Measurements from ENCODE around the gene DUSP2.
A peak's percentile ranks its signal among the peaks of the same experiment; 100 is the strongest.

The DUSP2 gene, protein sequence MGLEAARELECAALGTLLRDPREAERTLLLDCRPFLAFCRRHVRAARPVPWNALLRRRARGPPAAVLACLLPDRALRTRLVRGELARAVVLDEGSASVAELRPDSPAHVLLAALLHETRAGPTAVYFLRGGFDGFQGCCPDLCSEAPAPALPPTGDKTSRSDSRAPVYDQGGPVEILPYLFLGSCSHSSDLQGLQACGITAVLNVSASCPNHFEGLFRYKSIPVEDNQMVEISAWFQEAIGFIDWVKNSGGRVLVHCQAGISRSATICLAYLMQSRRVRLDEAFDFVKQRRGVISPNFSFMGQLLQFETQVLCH

DNA sequence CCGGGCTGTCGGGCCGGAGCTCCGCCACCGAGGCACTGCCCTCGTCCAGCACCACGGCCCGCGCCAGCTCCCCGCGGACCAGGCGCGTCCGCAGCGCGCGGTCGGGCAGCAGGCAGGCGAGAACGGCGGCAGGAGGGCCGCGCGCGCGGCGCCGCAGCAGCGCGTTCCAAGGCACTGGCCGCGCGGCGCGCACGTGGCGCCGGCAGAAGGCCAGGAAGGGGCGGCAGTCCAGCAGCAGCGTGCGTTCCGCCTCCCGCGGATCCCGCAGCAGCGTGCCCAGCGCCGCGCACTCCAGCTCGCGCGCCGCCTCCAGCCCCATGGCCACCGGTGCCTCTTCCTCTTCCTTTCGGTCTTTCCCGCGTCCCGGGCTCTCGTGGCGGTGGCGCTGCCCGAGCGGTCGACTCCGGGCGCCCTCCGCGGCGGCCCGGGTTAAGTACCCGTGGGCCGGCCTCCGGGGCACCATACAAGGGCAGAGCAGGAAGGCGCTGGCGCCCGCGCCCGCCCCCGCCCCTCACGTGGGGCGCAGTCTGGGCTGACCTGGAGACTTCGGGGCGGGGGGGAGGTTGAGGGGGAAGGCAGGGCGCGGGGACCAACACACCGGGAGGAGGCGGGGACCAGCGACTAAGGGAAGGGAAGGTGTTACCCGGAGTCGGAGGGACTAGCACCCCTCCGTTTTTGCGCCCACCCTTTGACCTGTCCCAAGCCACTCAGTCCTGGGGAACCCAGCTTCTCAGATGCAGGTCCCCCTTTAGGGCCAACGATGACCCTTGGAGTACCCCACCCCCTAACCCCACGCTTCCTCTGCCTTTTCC is at the start of gene DUSP2:
DUSP2 (minus strand) TSS at position 405 of the 812 bp plus-strand sequence; CDS start at position 319, 86 bp downstream.
- DNase-seq (ENCODE audit: low spot score in 2 of 2), result peak; percentile 90 to 96
- H3K27ac Mint-ChIP-seq, result peak within 1 kb of the TSS; percentile 97
- peak within 1 kb of the TSS; percentile 94 for H3K4me3 Mint-ChIP-seq
- peak; percentile 73 for ATAC-seq
- no peaks in the 10 kb centered on the region for H3K9me3 Mint-ChIP-seq
- H3K36me3 Mint-ChIP-seq, result peaks cover 74% of the 10 kb centered on the region
- H3K4me1 Mint-ChIP-seq, result peaks cover 72% of the 10 kb centered on the region

DNA sequence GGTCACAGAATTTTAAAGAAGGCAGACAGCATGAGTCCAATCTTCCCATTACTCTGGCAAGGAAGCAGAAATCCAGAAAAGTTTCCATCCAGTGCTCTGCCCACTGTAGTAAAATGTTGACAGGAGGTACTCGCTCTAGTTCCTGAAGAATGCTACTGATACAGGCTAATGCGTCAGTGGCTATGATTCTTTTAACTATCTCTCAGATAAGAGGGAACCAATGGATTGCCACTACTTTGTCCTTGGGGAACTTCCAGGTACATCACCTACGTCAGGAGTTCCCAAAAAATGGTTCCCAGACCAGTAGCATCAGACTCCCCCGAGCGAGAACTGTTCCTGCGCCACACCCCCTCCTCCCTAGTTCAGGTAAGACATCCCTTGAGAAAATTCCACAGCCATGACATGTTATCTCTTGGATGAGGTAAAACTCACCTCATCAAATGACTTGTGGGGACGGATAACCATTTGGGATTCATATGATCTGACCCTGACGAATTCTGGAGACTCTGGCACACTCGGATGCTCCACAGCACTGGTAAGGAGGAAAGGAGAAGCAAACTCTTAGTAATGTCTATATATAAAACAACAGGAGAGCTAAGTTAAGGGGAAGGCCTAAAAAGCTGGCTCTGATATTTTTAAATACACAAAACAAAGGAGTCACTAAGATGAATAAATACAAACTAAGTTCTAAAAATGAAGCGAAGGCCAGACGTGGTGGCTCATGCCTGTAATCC is 46.9 kb upstream of the DUSP2 start:
- no peak overlapping the region for H3K27ac Mint-ChIP-seq

DNA sequence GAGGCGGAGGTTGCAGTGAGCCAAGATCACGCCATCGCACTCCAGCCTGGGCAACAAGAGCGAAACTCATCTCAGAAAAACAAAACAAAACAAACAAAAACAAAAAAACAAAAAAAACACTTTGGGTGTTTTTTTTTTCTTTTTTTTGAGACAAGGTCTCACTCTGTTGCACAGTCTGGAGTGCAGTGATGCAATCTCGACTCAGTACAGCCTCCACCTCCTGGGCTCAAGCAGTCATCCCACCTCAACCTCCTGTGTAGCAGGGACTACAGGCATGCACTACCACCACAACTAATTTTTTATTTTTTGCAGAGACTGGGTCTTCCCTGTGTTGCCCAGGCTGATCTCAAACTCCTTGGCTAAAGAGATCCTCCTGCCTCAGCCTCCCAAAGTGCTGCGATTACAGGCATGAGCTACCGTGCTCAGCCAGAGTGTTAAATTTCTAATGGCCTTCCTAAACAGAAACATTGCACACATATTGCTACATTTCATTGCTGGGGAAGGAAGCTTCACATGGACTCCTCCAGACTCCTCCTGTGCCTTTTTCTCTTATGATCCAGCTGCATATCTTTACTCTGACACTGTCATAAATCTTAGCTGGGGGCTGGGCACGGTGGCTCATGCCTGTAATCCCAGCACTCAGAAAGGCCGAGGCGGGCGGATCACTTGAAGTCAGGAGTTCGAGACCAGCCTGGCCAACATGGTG is 43.7 kb upstream of the DUSP2 start:
- no peaks in the 10 kb centered on the region for H3K9me3 Mint-ChIP-seq
- H3K4me1 Mint-ChIP-seq, result peaks cover 8% of the 10 kb centered on the region
- no peak overlapping the region for H3K4me3 Mint-ChIP-seq
- no peak overlapping the region for H3K27ac Mint-ChIP-seq
- no peak for DNase-seq (ENCODE audit: low spot score in 2 of 2)
- ATAC-seq, result no peak
- H3K36me3 Mint-ChIP-seq, result peaks cover 100% of the 10 kb centered on the region

More for the DNA sequence above, 46.9 kb upstream of the DUSP2 start:
- ATAC-seq, result no peak
- peaks cover 16% of the 10 kb centered on the region for H3K4me1 Mint-ChIP-seq
- H3K36me3 Mint-ChIP-seq, result peaks cover 91% of the 10 kb centered on the region
- DNase-seq (ENCODE audit: low spot score in 2 of 2), result no peak
- H3K9me3 Mint-ChIP-seq, result no peaks in the 10 kb centered on the region
- no peak overlapping the region for H3K4me3 Mint-ChIP-seq

DNA sequence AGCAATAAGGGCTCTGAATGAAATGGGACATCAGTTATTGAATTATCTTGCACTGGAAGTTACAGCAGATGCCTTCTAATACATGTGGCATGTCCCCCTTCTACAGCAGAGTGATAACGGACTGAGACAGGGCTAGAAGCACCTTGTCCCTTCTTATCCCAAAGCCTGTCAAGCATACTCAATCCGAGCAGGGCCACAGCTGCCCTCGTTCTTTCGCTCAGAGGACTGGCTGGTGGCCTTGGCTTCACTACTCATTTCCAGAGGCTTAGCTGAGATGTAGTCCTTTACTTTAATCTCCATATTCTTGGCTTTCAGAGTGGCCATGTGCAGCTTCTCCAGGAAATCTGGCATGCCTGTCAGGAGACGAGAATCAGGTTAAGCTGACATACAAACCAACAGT is 41.3 kb upstream of the DUSP2 start:
- DNase-seq (ENCODE audit: low spot score in 2 of 2) (no peak), ATAC-seq (no peak)
- Mint-ChIP-seq H3K36me3 (peaks cover 91% of the 10 kb centered on the region), H3K27ac (no peak overlapping the region), H3K9me3 (no peaks in the 10 kb centered on the region), H3K4me1 (peaks cover 7% of the 10 kb centered on the region), H3K4me3 (no peak overlapping the region)

DNA sequence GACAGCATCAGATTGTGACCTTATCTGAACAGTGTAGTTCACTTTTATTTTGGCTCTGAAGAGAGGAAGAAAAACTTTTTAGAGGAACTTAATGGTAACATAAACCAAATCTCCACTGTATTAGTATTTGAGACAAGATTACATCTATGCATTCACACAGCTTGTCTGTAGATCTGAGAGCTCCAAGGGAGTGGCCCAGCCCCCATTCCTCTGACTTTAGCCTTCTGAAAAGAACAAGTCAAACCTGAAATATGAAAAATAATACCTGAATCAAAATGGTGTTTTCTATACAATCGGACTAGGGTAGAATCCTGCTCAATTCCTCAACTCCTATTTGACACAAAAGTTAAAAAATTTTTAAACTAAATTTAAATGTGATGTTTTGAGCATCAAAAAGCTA is 40.3 kb upstream of the DUSP2 start:
- peak overlapping the region; percentile 58 for H3K27ac Mint-ChIP-seq
- ATAC-seq (no peak), DNase-seq (ENCODE audit: low spot score in 2 of 2) (no peak)
- H3K4me3 Mint-ChIP-seq, result no peak overlapping the region
- H3K36me3 Mint-ChIP-seq, result peaks cover 81% of the 10 kb centered on the region
- no peaks in the 10 kb centered on the region for H3K9me3 Mint-ChIP-seq
- peaks cover 16% of the 10 kb centered on the region for H3K4me1 Mint-ChIP-seq

DNA sequence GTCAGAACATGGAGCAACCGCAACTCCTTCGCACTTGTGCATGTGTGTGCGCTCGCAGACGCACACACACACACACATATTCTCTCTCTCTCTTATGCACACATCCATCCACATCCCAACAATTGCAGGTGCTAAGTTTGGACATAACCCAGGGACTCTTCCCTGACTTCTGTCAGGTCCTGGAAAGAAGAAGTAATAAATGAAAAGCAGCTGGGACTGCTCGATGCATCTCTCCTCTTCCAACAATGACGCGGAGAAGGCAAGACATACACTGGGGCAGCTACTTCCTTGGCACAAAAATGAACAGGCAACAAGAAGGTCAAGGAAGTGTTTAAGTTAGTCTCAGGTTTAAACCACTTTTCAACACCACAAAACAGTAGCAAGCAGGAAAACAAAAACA is 39.7 kb upstream of the DUSP2 start:
- Mint-ChIP-seq H3K9me3 (no peaks in the 10 kb centered on the region), H3K27ac (peak overlapping the region; percentile 58), H3K4me1 (peaks cover 16% of the 10 kb centered on the region), H3K36me3 (peaks cover 76% of the 10 kb centered on the region), H3K4me3 (no peak overlapping the region)
- no peak for ATAC-seq
- DNase-seq (ENCODE audit: low spot score in 2 of 2), result no peak

DNA sequence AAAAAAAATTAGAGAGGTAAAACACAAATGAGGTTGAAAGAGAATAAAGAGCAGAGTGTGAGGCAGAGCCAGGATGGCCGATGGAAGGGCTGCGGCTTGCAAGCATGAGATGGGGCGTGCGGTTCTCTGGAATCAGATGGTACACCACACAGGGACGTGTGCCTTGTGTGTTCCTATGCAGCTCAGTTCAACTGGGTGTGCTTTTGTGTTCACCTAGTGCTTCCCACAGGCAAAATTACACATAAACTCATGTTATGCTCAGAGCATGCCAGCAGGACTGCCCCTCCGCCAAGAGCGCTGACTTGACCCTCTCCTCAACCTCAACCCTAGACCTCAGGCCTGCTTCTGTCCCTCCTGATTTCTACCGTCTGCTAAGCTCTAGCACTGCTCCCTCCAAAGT is 38.9 kb upstream of the DUSP2 start:
- Mint-ChIP-seq H3K27ac (peak overlapping the region; percentile 58), H3K4me1 (peaks cover 23% of the 10 kb centered on the region), H3K4me3 (no peak overlapping the region), H3K9me3 (no peaks in the 10 kb centered on the region), H3K36me3 (peaks cover 72% of the 10 kb centered on the region)
- no peak for DNase-seq (ENCODE audit: low spot score in 2 of 2)
- no peak for ATAC-seq

DNA sequence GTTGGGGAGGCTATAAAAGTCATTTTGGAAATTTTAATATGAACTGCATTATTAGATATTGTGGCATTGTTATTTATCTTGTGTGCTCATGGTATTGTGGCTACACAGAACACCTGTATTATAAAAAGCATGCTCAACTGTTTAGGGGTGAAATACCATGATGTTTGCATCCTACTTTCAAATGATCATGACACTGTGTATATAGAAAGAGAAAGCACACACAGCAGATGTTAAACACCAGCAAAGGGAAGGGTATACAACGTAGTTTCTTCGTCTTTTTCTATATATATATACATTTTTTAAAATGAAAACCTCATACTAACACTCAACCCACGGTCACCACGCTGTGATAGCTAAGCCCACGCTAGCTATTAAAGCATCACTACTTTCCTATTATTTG is 36.3 kb upstream of the DUSP2 start:
- Mint-ChIP-seq H3K36me3 (peaks cover 46% of the 10 kb centered on the region), H3K4me1 (peaks cover 23% of the 10 kb centered on the region), H3K9me3 (no peaks in the 10 kb centered on the region), H3K4me3 (no peak overlapping the region), H3K27ac (peak overlapping the region; percentile 82)
- DNase-seq (ENCODE audit: low spot score in 2 of 2) (no peak), ATAC-seq (no peak)

DNA sequence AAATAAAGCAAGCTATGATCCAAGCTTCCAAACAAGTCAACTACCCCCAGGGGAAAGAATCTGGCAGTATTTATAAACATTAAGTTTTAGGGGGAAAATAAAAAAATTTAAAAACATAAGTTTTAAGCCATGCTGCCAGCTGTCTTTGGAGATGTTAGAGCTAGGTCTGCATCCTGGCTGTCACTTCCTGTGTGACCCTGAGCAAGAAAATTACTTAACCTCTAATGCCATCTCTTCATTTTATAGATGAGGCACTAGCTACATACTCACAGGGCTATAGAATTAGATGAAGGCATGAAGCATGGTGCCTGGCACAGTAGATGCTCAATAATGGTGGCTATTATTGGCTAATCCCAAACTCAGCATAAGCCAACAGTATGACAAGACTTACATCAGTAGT is 35.3 kb upstream of the DUSP2 start:
- Mint-ChIP-seq H3K36me3 (peaks cover 36% of the 10 kb centered on the region), H3K9me3 (no peaks in the 10 kb centered on the region), H3K4me3 (no peak overlapping the region), H3K27ac (no peak overlapping the region), H3K4me1 (peaks cover 23% of the 10 kb centered on the region)
- DNase-seq (ENCODE audit: low spot score in 2 of 2), result no peak
- ATAC-seq, result peak; percentile 8

DNA sequence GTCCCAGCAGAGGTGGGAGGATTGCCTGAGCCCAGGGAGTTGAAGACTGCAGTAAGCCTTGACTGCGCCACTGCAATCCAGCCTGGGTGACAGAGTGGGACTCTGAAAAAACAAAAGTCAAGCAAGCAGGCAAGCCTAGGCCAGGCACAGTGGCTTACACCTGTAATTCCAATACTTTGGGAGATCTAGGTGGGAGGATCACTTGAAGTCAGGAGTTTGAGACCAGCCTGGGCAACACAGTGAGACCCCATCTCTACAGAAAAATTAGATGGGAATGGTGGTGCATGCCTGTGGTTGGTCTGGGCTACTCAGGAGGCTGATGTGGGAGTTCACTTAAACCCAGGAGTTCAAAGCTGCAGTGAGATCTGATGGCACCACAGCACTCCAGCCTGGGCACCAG is 34.8 kb upstream of the DUSP2 start:
- Mint-ChIP-seq H3K27ac (no peak overlapping the region), H3K9me3 (no peaks in the 10 kb centered on the region), H3K36me3 (peaks cover 31% of the 10 kb centered on the region), H3K4me1 (peaks cover 23% of the 10 kb centered on the region), H3K4me3 (no peak overlapping the region)
- no peak for DNase-seq (ENCODE audit: low spot score in 2 of 2)
- no peak for ATAC-seq

DNA sequence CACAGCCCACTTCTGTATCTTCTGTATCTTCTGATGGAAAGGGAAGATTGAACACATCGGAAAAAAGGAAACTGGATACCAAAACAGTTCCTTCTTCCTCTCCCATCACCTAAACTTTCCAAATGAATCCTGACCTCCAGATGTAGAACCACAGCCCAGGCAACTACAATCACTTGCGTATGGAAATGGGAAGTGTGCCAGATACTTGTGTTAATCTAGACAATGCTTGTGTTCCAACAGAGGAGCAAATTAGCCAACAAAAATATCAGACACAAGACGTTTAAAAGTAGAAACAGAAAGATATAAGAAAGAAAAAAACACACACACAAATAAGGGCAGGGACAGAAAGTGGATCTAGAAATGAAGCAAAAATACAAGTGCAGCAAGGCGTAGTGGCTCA is 31.4 kb upstream of the DUSP2 start:
- peaks cover 5% of the 10 kb centered on the region for H3K36me3 Mint-ChIP-seq
- DNase-seq (ENCODE audit: low spot score in 2 of 2), result no peak
- peaks cover 37% of the 10 kb centered on the region for H3K4me1 Mint-ChIP-seq
- H3K27ac Mint-ChIP-seq, result peak overlapping the region; percentile 38
- no peak overlapping the region for H3K4me3 Mint-ChIP-seq
- no peaks in the 10 kb centered on the region for H3K9me3 Mint-ChIP-seq
- ATAC-seq, result no peak

DNA sequence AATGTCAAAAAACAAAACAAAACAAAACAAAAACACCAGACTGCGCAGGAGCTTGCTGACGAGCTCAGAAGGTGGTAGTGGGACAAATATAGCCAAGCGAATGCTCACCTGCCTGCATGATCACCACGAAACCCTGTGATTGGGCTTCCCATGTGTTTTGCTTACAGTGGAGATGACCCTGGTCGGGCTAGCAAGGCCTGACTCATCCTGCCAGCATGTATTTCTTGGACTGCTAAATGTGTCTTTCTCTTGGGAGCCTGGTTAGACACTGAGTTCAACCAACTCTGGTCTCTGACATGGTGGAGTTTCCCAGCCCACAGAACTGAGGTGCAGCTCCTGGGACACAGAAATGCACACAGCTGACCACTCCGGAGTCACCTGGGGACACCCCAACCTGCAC is 30.7 kb upstream of the DUSP2 start:
- peaks cover 5% of the 10 kb centered on the region for H3K36me3 Mint-ChIP-seq
- DNase-seq (ENCODE audit: low spot score in 2 of 2) (no peak), ATAC-seq (no peak)
- peaks cover 30% of the 10 kb centered on the region for H3K4me1 Mint-ChIP-seq
- H3K9me3 Mint-ChIP-seq, result no peaks in the 10 kb centered on the region
- H3K27ac Mint-ChIP-seq, result no peak overlapping the region
- no peak overlapping the region for H3K4me3 Mint-ChIP-seq

DNA sequence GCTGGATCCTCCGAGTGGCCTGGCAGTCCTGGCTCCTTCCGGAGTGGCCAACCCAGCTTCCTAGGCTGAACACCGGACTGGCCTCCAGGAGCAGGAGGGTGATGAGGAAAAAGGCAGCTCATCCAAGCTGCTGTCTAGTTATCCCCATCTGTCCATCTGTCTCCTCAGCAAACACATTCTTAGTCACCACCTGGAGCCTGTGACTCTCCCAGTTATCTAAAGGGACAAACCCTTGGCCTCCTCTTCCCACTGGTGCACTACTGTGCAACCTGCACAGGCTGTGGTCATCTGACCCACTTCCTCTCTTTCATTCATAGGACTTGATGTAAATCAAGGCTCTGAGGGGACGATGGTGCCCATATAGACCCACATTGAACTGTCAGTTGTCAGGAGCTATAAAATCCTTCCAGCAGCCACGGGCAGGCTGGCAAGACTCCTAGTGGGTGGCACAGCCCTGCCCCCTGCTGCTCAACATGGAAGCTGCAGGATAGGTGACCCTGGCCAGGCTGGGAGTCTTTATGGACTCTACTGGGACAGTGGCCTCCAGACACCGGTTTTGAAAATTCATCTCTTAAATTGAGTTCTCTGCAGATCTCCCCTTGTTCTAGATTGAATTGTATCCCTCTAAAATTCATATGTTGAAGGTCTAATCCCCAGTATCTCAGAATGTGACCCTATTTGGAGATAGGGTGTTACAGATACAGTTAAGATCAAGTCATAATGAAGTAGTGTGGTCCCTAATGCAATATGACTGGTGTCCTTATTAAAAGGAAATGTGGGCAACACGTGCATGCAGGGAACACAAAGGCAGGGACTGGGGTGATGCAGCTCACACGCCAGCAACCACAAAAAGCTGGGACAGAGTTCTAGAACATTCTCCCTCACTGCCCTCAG is 29.3 kb upstream of the DUSP2 start:
- H3K4me1 Mint-ChIP-seq, result peaks cover 26% of the 10 kb centered on the region
- H3K27ac Mint-ChIP-seq, result peak overlapping the region; percentile 13
- peaks cover 3% of the 10 kb centered on the region for H3K36me3 Mint-ChIP-seq
- ATAC-seq, result peak; percentile 96
- H3K4me3 Mint-ChIP-seq, result peak overlapping the region; percentile 18
- H3K9me3 Mint-ChIP-seq, result no peaks in the 10 kb centered on the region
- peak; percentile 82 to 91 for DNase-seq (ENCODE audit: low spot score in 2 of 2)

DNA sequence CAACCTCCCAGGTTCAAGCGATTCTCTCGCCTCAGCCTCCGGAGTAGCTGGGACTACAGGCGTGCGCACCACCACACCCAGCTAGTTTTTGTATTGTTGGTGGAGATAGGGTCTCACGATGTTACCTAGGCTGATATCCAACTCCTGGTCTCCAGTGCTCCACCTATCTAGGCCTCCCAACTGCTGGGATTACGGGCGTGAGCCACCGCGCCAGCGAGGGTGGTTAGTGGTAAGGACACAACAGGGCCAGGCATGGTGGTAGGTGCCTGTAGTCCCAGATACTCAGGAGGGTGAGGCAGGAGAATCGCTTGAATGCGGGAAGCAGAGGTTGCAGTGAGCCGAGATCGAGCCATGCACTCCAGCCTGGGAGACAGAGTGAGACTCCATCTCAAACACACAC is 26.6 kb upstream of the DUSP2 start:
- Mint-ChIP-seq H3K4me3 (no peak overlapping the region), H3K27ac (peak overlapping the region; percentile 84)

More for the DNA sequence above, 26.6 kb upstream of the DUSP2 start:
- ATAC-seq, result no peak
- no peaks in the 10 kb centered on the region for H3K9me3 Mint-ChIP-seq
- DNase-seq (ENCODE audit: low spot score in 2 of 2), result no peak
- H3K4me1 Mint-ChIP-seq, result peaks cover 39% of the 10 kb centered on the region
- H3K36me3 Mint-ChIP-seq, result no peaks in the 10 kb centered on the region

Data from stimulated activated effector memory CD8-positive, alpha-beta T cell treated with anti-CD3 and anti-CD28 coated beads, Interleukin-12 subunit alpha, Interleukin-12 subunit beta, amount 100 ng/mL, for 72 hours (primary cell).